HepG2 (cell line): Measurements from ENCODE around the gene DNAH8. TPM values are rescaled to one million over a fixed set of nuclear protein-coding genes. Genes with fewer than 3 reads are reported as not detected.

Source experiments
- ATAC-seq: fragments of 200-7000 bp; cut with Tn5 transposase; 3 replicates; pipeline ENCODE4 v1.9.1; 2020; ENCODE audit warnings: mild to moderate bottlenecking, moderate library complexity
- BruUV-seq: library from RNA; stranded (reverse); fragments of 400-500 nt; replicated peaks from 2 replicates; lab custom pipeline; 2021; lab: Mats Ljungman, UMichigan
- CTCF ChIA-PET: fragments of 300-600 bp; formaldehyde crosslinking; extraction: SDS; loops from one replicate; lab custom pipeline; 2021; ENCODE audit warnings: low total read pairs, inconsistent platforms, low intra/inter-chr PET ratio; lab: Yijun Ruan, JAX
- POLR2A ChIA-PET: fragments of 350-600 bp; sonication (Branson Sonifier 250); formaldehyde crosslinking; loops from one replicate; lab custom pipeline; 2020; ENCODE audit warnings: antibody characterized with exemption, inconsistent platforms; lab: Yijun Ruan, JAX
- DNase-seq: peaks from one replicate; pipeline ENCODE4 v3.0.0-alpha.2; 2015; ENCODE audit warnings: low spot score
- FAIRE-seq: peaks from 3 replicates; lab custom pipeline; 2011; peaks lifted over from hg19 to GRCh38; lab: Jason Lieb, UNC
- H2AFZ ChIP-seq: one replicate; pipeline ENCODE4 v1.6.1; 2011; ENCODE audit warnings: low read length, inconsistent platforms
- H3K27ac ChIP-seq: fragments of 300-600 bp; 3 replicates; pipeline ENCODE4 v1.8.0; 2011; ENCODE audit warnings: mixed run types, mild to moderate bottlenecking, mixed read lengths, low read length, inconsistent platforms; ENCODE audit not compliant: insufficient read depth; ENCODE audit errors: extremely low read length
- H3K27me3 ChIP-seq, 2 experiments: fragments of 200-600 bp in 1 of 2; 2 replicates in 1 of 2; 3 replicates in 1 of 2; pipeline versions ENCODE4 v1.6.0 to v1.8.0; 2011; ENCODE audit warnings: low read length in 2 of 2, mild to moderate bottlenecking in 2 of 2, moderate library complexity in 2 of 2, inconsistent platforms in 1 of 2; ENCODE audit not compliant: insufficient read depth in 2 of 2, control insufficient read depth in 1 of 2
- H3K36me3 ChIP-seq, 2 experiments: fragments of 200-600 bp in 1 of 2; replicated peaks in 1 of 2; 2 replicates in 1 of 2; 3 replicates in 1 of 2; pipeline versions ENCODE4 v1.5.1 to v1.8.0; 2011; ENCODE audit warnings: low read length in 2 of 2, inconsistent platforms in 1 of 2; ENCODE audit not compliant: insufficient read depth in 2 of 2, control insufficient read depth in 1 of 2
- H3K4me1 ChIP-seq: 2 replicates; pipeline ENCODE4 v1.5.1; 2012; ENCODE audit warnings: low read length, inconsistent platforms; ENCODE audit not compliant: insufficient read depth
- H3K4me2 ChIP-seq: 2 replicates; pipeline ENCODE4 v1.6.0; 2011; ENCODE audit warnings: low read depth, low read length, inconsistent platforms
- H3K4me3 ChIP-seq, 3 experiments: fragments of 200-600 bp in 1 of 3; sonication (generic), shearing (Covaris generic) in 1 of 3; replicated peaks in 1 of 3; 2 replicates each; pipeline ENCODE4 v1.5.1; 2011 to 2016; ENCODE audit warnings: low read length in 3 of 3, inconsistent platforms in 2 of 3, low read depth in 2 of 3, mild to moderate bottlenecking in 2 of 3, control low read depth in 1 of 3, mixed read lengths in 1 of 3; ENCODE audit not compliant: insufficient read depth in 1 of 3
- H3K79me2 ChIP-seq: one replicate; pipeline ENCODE4 v1.6.1; 2011; ENCODE audit warnings: low read length, inconsistent platforms; ENCODE audit not compliant: insufficient read depth
- H3K9ac ChIP-seq: 2 replicates; pipeline ENCODE4 v1.6.0; 2011; ENCODE audit warnings: mild to moderate bottlenecking, low read depth, low read length, inconsistent platforms; ENCODE audit not compliant: insufficient read depth
- H3K9me3 ChIP-seq: 2 replicates; pipeline ENCODE4 v1.5.1; 2012; ENCODE audit warnings: mild to moderate bottlenecking, low read length
- H4K20me1 ChIP-seq: 2 replicates; pipeline ENCODE4 v1.6.0; 2011; ENCODE audit warnings: inconsistent platforms, mild to moderate bottlenecking, low read length, moderate library complexity; ENCODE audit not compliant: insufficient read depth
- CBX1 ChIP-seq: IDR thresholded peaks from one replicate; pipeline ENCODE4 v1.6.1; 2016; ENCODE audit warnings: antibody characterized with exemption, low read depth
- FOXJ3 ChIP-seq: sonication (generic); formaldehyde crosslinking; IDR thresholded peaks from 2 replicates; pipeline ENCODE4 v1.4.0; 2020; ENCODE audit warnings: missing genetic modification reagents, mild to moderate bottlenecking, borderline replicate concordance
- HHEX ChIP-seq: IDR thresholded peaks from 2 replicates; pipeline ENCODE4 v1.6.1; 2016; ENCODE audit warnings: control low read depth
- NFATC3 ChIP-seq: sonication (generic); formaldehyde crosslinking; IDR thresholded peaks from 2 replicates; pipeline ENCODE4 v1.5.1; 2020; ENCODE audit warnings: mild to moderate bottlenecking, missing genetic modification reagents
- NR2F1 ChIP-seq, 2 experiments: fragments of 450-650 bp in 1 of 2; formaldehyde crosslinking in 1 of 2; IDR thresholded peaks; 2 replicates each; pipeline versions ENCODE4 v1.5.0 to v1.6.1; 2016 to 2020; ENCODE audit warnings: mild to moderate bottlenecking in 1 of 2, missing compliant biosample characterization in 1 of 2, missing genetic modification reagents in 1 of 2, moderate library complexity in 1 of 2
- PHF20 ChIP-seq: sonication (generic); formaldehyde crosslinking; IDR thresholded peaks from 2 replicates; pipeline ENCODE4 v1.5.0; 2020; ENCODE audit warnings: mild to moderate bottlenecking, missing genetic modification reagents
- ZNF121 ChIP-seq: sonication (generic); formaldehyde crosslinking; IDR thresholded peaks from 2 replicates; pipeline ENCODE4 v1.5.0; 2020; ENCODE audit warnings: mild to moderate bottlenecking, missing genetic modification reagents
- ZNF549 ChIP-seq: sonication (generic); formaldehyde crosslinking; IDR thresholded peaks from 2 replicates; pipeline ENCODE4 v1.5.0; 2020; ENCODE audit warnings: missing genetic modification reagents
- ZNF772 ChIP-seq: sonication (generic); formaldehyde crosslinking; IDR thresholded peaks from 2 replicates; pipeline ENCODE4 v1.5.0; 2020; ENCODE audit warnings: mild to moderate bottlenecking, missing genetic modification reagents
- ZNF788 ChIP-seq: sonication (generic); formaldehyde crosslinking; IDR thresholded peaks from 2 replicates; pipeline ENCODE4 v1.5.0; 2020; ENCODE audit warnings: mild to moderate bottlenecking, missing genetic modification reagents, borderline replicate concordance
- WGBS: methylation state at CpG from one replicate; pipeline ENCODE4 v1.1.6; 2017; ENCODE audit warnings: low lambda C conversion rate; 5-methylcytosine and 5-hydroxymethylcytosine counted together
- in situ Hi-C: cut with HindIII; loops from 2 replicates; pipeline ENCODE4 v1.10.0; 2017; ENCODE audit warnings: low pct_unique_long_range_greater_than_20kb; ENCODE audit not compliant: extremely low pct_ligation_motif_present
- intact Hi-C: fragments of 100-400 bp; cut with micrococcal nuclease; formaldehyde crosslinking; loops from one replicate; pipeline ENCODE4 v1.10.0; 2022; ENCODE audit not compliant: unreplicated experiment
- polyA plus RNA-seq, 8 experiments: library from polyadenylated mRNA; depleted of rRNA in 3 of 8; stranded (reverse) in 7 of 8; unstranded in 1 of 8; fragments of >200 nt; fragmentation: Illumina TruSeq in 4 of 8; extraction: Trizol in 4 of 8; gene quantifications; 2 replicates each; pipeline versions ENCODE4 v1.2.1 to v1.2.3, GENCODE V29; 2011 to 2016; ENCODE audit warnings: low read depth in 4 of 8, missing spikeins in 1 of 8, mixed read lengths in 1 of 8; ENCODE audit not compliant: insufficient read depth in 1 of 8
- total RNA-seq, 5 experiments: library from RNA; depleted of rRNA; stranded (reverse); fragments of >200 nt; fragmentation: Illumina TruSeq; extraction: Trizol; gene quantifications; 2 replicates each; pipeline ENCODE4 v1.2.3, GENCODE V29; 2016; ENCODE audit warnings: low read depth in 1 of 5
- TF ChIP-seq, protein P1 (sequence below): sonication (generic); formaldehyde crosslinking; IDR thresholded peaks from 2 replicates; pipeline ENCODE4 v1.5.0; 2020; ENCODE audit warnings: mild to moderate bottlenecking, missing genetic modification reagents
- TF ChIP-seq, protein P2 (sequence below): sonication (generic); formaldehyde crosslinking; IDR thresholded peaks from 2 replicates; pipeline ENCODE4 v1.4.0; 2020; ENCODE audit warnings: mild to moderate bottlenecking, missing genetic modification reagents
- TF ChIP-seq, protein P3 (sequence below): sonication (generic); formaldehyde crosslinking; IDR thresholded peaks from 2 replicates; pipeline ENCODE4 v1.4.0; 2020; ENCODE audit warnings: missing genetic modification reagents
- TF ChIP-seq, protein P4 (sequence below): sonication (generic); formaldehyde crosslinking; IDR thresholded peaks from 2 replicates; pipeline ENCODE4 v1.8.0; 2022; ENCODE audit warnings: mild to moderate bottlenecking, missing genetic modification reagents, moderate library complexity

The DNAH8 gene
- total and polyA plus RNA-seq, 2 of the 13 experiments (the other 11 are each of a cell fraction or from before 2014, with no cell fraction given) = not detected

DNA sequence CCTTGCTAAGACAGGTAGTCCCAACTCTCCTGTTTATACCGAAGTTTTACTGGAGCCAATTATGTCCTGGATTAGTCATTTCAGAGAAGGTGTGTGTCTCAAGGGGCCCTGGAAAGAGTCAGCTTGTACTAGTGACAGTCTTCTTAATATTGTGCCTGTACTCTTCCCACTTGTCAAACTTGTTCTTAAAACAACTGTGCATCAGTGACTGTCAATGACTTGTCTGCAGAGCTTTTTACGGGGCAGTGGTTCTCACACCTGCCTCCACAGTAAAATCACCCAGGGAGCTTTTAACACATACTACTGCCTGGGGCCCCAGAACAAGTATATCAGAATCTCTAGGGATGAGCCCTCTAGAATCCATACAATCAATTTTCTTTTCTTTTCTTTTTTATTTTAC is 305.0 kb downstream of the DNAH8 start (continued):
- no peak for TF ChIP-seq ZNF772
- no peak for TF ChIP-seq PHF20 (CRISPR knock-in tag)
- no peak for TF ChIP-seq FOXJ3 (CRISPR knock-in tag)
- TF ChIP-seq ZNF549 = no peak
- TF ChIP-seq ZNF788 (CRISPR knock-in tag) = no peak
- no peak for TF ChIP-seq HHEX (CRISPR knock-in tag)
- no peak for TF ChIP-seq NR2F1 (CRISPR knock-in tag; IDR thresholded peaks at IDR 0.05)

DNA sequence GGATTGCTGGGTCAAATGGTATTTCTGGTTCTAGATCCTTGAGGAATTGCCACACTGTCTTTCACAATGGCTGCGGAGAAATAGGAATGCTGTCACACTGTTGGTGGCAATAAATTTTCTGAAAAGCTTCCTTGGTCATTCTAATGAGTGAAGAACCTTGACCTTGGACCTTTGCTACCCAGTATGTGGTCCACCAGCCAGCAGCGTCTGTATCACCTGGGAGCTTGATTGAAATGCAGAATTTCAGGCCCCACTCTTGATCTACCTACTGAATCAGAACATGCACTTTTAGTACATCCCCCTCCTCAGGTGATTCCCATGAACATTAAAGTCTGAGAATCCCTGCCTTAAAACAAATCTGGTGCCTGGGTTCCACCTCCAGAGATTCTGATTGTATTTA is 305.9 kb downstream of the DNAH8 start:
- Histone ChIP-seq H3K27ac (no peak overlapping the region), H3K9me3 (no peaks in the 10 kb centered on the region), H3K4me3 (no peak overlapping the region), H3K79me2 (no peaks in the 10 kb centered on the region), H3K9ac (no peak overlapping the region), H3K36me3 (no peaks in the 10 kb centered on the region), H3K27me3 (peaks cover 0 to 2% of the 10 kb centered on the region in 2 experiments; a peak in 1 of 5 replicates), H3K4me1 (no peaks in the 10 kb centered on the region), H4K20me1 (no peaks in the 10 kb centered on the region), H3K4me2 (no peak overlapping the region), H2AFZ (no peak overlapping the region)
- in situ Hi-C loops = no loop called here
- BruUV-seq = no TSS peak
- CTCF ChIA-PET = no interaction called here
- intact Hi-C loops = loop anchor here (10.0 kb wide), 1 partner anchor 84 kb away; no protein-coding TSS in a partner anchor
- POLR2A ChIA-PET = no interaction called here
- ATAC-seq = no peak
- no peak for DNase-seq
- FAIRE-seq = no peak
- WGBS = 43% methylated on average over 2 of the region's 2 CpGs
- TF ChIP-seq NFATC3 (no peak), CBX1 (no peak), ZNF121 (no peak), ZNF772 (no peak)
- TF ChIP-seq, protein P1, sequence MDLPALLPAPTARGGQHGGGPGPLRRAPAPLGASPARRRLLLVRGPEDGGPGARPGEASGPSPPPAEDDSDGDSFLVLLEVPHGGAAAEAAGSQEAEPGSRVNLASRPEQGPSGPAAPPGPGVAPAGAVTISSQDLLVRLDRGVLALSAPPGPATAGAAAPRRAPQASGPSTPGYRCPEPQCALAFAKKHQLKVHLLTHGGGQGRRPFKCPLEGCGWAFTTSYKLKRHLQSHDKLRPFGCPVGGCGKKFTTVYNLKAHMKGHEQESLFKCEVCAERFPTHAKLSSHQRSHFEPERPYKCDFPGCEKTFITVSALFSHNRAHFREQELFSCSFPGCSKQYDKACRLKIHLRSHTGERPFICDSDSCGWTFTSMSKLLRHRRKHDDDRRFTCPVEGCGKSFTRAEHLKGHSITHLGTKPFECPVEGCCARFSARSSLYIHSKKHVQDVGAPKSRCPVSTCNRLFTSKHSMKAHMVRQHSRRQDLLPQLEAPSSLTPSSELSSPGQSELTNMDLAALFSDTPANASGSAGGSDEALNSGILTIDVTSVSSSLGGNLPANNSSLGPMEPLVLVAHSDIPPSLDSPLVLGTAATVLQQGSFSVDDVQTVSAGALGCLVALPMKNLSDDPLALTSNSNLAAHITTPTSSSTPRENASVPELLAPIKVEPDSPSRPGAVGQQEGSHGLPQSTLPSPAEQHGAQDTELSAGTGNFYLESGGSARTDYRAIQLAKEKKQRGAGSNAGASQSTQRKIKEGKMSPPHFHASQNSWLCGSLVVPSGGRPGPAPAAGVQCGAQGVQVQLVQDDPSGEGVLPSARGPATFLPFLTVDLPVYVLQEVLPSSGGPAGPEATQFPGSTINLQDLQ = no peak
- TF ChIP-seq, protein P2, sequence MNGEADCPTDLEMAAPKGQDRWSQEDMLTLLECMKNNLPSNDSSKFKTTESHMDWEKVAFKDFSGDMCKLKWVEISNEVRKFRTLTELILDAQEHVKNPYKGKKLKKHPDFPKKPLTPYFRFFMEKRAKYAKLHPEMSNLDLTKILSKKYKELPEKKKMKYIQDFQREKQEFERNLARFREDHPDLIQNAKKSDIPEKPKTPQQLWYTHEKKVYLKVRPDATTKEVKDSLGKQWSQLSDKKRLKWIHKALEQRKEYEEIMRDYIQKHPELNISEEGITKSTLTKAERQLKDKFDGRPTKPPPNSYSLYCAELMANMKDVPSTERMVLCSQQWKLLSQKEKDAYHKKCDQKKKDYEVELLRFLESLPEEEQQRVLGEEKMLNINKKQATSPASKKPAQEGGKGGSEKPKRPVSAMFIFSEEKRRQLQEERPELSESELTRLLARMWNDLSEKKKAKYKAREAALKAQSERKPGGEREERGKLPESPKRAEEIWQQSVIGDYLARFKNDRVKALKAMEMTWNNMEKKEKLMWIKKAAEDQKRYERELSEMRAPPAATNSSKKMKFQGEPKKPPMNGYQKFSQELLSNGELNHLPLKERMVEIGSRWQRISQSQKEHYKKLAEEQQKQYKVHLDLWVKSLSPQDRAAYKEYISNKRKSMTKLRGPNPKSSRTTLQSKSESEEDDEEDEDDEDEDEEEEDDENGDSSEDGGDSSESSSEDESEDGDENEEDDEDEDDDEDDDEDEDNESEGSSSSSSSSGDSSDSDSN (CRISPR knock-in tag) = no peak
- TF ChIP-seq, protein P3, sequence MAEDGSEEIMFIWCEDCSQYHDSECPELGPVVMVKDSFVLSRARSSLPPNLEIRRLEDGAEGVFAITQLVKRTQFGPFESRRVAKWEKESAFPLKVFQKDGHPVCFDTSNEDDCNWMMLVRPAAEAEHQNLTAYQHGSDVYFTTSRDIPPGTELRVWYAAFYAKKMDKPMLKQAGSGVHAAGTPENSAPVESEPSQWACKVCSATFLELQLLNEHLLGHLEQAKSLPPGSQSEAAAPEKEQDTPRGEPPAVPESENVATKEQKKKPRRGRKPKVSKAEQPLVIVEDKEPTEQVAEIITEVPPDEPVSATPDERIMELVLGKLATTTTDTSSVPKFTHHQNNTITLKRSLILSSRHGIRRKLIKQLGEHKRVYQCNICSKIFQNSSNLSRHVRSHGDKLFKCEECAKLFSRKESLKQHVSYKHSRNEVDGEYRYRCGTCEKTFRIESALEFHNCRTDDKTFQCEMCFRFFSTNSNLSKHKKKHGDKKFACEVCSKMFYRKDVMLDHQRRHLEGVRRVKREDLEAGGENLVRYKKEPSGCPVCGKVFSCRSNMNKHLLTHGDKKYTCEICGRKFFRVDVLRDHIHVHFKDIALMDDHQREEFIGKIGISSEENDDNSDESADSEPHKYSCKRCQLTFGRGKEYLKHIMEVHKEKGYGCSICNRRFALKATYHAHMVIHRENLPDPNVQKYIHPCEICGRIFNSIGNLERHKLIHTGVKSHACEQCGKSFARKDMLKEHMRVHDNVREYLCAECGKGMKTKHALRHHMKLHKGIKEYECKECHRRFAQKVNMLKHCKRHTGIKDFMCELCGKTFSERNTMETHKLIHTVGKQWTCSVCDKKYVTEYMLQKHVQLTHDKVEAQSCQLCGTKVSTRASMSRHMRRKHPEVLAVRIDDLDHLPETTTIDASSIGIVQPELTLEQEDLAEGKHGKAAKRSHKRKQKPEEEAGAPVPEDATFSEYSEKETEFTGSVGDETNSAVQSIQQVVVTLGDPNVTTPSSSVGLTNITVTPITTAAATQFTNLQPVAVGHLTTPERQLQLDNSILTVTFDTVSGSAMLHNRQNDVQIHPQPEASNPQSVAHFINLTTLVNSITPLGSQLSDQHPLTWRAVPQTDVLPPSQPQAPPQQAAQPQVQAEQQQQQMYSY = no peak
- TF ChIP-seq, protein P4, sequence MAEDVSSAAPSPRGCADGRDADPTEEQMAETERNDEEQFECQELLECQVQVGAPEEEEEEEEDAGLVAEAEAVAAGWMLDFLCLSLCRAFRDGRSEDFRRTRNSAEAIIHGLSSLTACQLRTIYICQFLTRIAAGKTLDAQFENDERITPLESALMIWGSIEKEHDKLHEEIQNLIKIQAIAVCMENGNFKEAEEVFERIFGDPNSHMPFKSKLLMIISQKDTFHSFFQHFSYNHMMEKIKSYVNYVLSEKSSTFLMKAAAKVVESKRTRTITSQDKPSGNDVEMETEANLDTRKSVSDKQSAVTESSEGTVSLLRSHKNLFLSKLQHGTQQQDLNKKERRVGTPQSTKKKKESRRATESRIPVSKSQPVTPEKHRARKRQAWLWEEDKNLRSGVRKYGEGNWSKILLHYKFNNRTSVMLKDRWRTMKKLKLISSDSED (CRISPR knock-in tag) = no peak
